GM12864 (cell line): ENCODE measurements around the gene RTN4RL1.

Experiments
- DNase-seq: peaks from one replicate; pipeline ENCODE4 v3.0.0-alpha.2; 2011; ENCODE audit warnings: low read depth
- H3K4me3 ChIP-seq: 2 replicates; pipeline ENCODE4 v1.5.1; 2011; ENCODE audit warnings: mild to moderate bottlenecking, low read depth, low read length, control low read depth
- TF ChIP-seq, protein P1 (sequence below): IDR thresholded peaks from 2 replicates; pipeline ENCODE4 v1.5.1; 2011; ENCODE audit warnings: low read depth, mild to moderate bottlenecking, moderate library complexity, low read length, control low read depth, inconsistent platforms; ENCODE audit errors: missing control alignments

The RTN4RL1 gene

DNA sequence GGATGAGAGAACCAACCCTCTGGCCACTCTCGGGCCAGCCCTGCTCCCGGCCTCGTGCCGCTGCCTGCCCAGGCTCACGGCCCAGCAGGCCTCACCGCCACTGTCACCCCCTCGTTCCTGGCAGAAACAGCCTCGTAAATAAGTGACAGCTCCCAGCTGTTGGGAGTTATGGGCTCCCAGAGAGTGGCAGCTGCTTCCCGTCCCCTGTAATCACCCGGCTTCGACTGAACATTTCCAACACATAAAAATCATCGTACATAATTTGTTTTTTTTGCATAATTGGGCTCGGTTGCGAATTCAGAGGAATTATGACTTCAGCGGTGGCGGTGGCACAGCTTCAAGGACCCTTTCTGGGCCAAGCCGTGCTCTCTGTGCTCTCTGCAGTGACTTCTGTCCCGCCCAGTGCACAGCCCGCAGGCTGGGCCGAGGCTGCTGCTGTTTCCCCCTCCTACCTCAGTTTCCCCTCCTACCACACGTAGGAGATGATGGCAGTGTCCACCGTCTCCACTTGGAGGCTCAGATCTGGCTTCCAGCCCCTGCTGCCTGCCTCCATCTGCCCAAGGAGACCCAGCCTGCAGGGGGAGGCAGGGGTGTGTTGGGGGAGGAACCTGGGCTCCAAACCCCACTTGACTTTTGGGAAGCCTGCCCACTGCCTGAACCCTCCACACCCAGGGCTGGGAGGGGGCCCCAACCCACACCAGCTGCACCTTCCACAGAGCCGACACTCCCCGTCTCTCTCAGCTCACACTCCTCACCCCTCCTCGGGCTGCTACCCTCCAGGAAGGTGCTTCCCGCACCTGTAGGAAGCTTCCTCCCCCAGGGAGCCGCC, 84.9 kb downstream of the RTN4RL1 start:
- DNase-seq = no peak
- TF ChIP-seq, protein P1, sequence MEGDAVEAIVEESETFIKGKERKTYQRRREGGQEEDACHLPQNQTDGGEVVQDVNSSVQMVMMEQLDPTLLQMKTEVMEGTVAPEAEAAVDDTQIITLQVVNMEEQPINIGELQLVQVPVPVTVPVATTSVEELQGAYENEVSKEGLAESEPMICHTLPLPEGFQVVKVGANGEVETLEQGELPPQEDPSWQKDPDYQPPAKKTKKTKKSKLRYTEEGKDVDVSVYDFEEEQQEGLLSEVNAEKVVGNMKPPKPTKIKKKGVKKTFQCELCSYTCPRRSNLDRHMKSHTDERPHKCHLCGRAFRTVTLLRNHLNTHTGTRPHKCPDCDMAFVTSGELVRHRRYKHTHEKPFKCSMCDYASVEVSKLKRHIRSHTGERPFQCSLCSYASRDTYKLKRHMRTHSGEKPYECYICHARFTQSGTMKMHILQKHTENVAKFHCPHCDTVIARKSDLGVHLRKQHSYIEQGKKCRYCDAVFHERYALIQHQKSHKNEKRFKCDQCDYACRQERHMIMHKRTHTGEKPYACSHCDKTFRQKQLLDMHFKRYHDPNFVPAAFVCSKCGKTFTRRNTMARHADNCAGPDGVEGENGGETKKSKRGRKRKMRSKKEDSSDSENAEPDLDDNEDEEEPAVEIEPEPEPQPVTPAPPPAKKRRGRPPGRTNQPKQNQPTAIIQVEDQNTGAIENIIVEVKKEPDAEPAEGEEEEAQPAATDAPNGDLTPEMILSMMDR = no peak
- H3K4me3 ChIP-seq = no peak overlapping the region

DNA sequence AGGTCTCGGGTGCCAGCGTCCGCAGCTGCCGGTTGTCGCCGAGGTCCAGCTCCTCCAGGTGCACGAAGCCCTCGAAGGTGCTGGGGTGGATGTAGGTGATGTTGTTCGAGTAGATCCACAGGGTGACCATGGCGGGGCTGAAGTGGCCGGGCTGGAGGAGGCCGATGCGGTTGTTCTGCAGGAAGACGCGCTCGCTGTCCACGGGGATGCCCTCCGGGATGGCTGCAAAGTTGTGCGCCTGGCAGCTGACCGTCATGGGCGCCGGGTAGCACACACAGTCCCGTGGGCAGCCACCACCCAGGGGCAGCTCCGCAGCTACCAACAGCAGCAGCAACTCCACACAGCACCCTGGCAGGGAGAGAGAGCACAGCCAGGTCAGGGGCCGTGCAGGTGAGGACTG, 87.7 kb downstream of the RTN4RL1 start:
- TF ChIP-seq, protein P1 = no peak
- no peak overlapping the region for H3K4me3 ChIP-seq
- no peak for DNase-seq

DNA sequence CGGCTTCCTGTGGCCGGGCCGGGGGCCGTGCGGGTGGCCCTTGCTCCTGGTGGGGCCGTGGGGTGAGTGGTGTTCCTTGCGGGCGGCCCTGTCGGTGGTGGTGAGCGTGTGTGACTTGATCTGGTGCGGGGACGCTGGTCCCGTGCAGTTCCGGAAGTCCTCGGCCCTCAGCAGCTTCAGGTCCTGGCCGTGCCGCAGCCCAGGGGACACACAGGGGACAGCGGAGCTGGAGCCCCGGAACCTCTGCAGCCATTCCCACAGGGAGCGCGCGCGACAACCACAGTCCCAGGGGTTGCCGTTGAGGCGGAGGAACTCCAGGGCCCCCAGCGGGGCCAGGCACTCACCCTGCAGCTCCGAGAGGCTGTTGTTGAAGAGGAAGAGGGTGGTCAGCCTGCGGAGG, 88.4 kb downstream of the RTN4RL1 start:
- H3K4me3 ChIP-seq = no peak overlapping the region
- no peak for DNase-seq
- TF ChIP-seq, protein P1 = no peak

DNA sequence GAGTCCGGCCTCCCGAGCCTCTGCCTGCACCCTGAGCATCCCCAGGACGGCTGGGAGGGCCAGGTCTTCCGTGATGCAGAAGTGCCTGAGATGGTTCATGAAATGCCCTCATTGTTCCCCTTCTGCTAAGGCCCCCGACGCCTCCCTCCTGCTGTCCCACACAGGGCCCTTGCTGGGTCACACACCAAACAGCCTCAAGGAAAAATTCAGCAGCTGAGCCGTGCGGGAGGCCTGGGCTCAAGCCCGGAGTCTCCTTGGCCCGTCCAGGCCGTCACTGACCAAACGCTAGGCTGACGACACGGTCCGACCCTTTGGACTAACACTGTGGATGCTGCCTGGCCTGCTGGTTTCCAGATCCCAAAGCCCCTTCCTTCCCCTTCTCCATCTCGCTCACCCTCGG, 90.2 kb downstream of the RTN4RL1 start:
- H3K4me3 ChIP-seq = no peak overlapping the region
- TF ChIP-seq, protein P1 = no peak
- no peak for DNase-seq

DNA sequence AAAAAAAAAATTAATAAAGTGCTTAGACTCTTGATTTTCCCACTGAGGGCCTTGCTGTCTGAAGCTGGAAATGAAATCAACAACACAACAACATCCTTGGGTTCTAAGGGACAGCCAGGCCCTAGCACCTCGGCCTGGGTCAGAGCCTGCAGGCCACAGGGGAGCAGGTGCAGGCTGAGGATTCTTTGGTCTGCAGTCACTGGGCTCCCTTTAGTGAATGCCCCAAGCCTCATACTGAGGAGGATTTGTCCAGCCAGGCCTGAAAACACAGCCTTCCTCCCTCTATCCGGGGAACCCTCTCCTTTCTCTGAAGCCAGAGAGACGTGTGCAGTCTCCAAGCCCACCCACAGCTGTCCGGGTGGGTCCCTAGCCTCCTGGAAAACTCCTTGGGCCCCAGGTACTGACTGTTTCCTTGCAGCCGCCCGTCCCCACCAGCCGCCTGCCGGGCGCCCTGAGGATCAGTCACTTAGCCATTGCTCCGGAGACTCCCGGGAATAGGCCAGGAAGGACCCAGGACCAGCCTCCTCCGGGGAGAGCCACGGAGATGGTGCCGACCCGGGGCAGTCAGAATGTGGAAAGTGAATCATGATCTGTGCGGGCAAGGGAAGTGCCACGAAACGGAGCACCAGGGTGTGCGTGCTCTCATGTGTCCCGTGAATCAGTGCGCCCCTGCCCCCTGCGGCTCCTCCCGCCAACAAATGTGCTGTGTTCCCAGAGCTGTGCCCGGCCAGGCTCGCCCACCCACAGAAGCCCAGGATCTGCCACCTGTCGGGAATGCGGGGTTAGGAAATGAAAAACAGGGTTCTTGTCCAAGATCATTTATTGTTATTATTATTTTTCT, 91.0 kb downstream of the RTN4RL1 start:
- TF ChIP-seq, protein P1 = no peak
- H3K4me3 ChIP-seq = no peak overlapping the region
- no peak for DNase-seq

DNA sequence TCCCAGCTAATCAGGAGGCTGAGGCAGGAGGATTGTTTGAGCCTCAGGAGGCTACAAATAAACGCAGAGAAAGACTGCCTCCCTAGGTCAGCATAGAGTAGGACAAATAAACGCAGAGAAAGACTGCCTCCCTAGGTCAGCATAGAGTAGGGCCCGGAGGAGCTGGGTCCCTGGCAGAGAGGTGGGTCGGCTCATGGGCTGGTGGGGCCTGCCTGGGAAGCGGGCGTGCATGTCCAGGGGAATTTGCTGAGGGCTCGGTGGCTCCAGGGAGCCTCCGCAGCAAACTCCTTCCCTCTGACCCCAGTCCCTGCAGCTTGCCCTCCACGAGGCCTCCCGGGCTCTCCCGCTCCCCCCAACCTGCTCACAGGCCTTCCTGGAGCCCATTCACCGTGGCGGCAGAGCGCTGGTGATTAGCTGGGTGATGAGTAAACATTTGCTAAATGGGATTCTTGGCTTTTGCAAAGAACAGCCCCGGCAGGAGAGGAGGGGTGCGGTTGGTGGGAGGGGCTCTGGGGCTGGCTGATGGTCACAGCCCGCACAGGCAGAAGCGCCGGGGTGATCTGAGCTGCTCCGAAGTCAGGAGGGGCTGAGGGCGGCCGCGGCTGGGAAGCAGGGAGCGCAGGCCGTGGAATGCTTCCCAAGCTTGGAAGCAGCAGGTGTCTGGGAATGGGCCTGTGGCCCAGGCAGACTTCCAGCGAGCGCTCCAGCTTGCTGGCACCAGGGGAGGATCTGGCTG, 93.1 kb downstream of the RTN4RL1 start:
- no peak for DNase-seq
- TF ChIP-seq, protein P1 = no peak
- H3K4me3 ChIP-seq = no peak overlapping the region
